MCF 10A (cell line): Measurements from ENCODE around the gene IGF1R. TPM values are rescaled to one million over a fixed set of nuclear protein-coding genes. Genes with fewer than 3 reads are reported as not detected.

Source experiments
- BruUV-seq: library from RNA; stranded (reverse); fragments of 400-500 nt; replicated peaks from 2 replicates; lab custom pipeline; 2021; lab: Mats Ljungman, UMichigan
- CTCF ChIA-PET: fragments of 300-600 bp; sonication (Branson Sonifier 250); formaldehyde crosslinking; extraction: SDS; loops from one replicate; lab custom pipeline; 2021; ENCODE audit warnings: antibody characterized with exemption, inconsistent platforms; lab: Yijun Ruan, JAX
- POLR2A ChIA-PET: fragments of 300-600, 350-650 bp; sonication (Branson Sonifier 250); formaldehyde crosslinking; extraction: SDS; loops from one replicate; lab custom pipeline; 2020; ENCODE audit warnings: antibody characterized with exemption, inconsistent platforms; lab: Yijun Ruan, JAX
- DNase-seq: peaks from one replicate; pipeline ENCODE4 v3.0.0-alpha.2; 2018; ENCODE audit not compliant: unreplicated experiment
- H3K27ac Mint-ChIP-seq: one replicate; pipeline ENCODE4 v1.8.0; 2022; ENCODE audit warnings: mild to moderate bottlenecking, low read depth, mixed read lengths; ENCODE audit not compliant: unreplicated experiment
- H3K27me3 Mint-ChIP-seq: one replicate; pipeline ENCODE4 v1.8.0; 2022; ENCODE audit warnings: mixed read lengths; ENCODE audit not compliant: insufficient read depth, unreplicated experiment
- H3K36me3 Mint-ChIP-seq: one replicate; pipeline ENCODE4 v1.8.0; 2022; ENCODE audit warnings: mild to moderate bottlenecking, moderate library complexity, mixed read lengths; ENCODE audit not compliant: insufficient read depth, unreplicated experiment
- H3K4me1 Mint-ChIP-seq: one replicate; pipeline ENCODE4 v1.8.0; 2022; ENCODE audit warnings: mixed read lengths; ENCODE audit not compliant: insufficient read depth, unreplicated experiment
- H3K4me3 Mint-ChIP-seq: one replicate; pipeline ENCODE4 v1.8.0; 2022; ENCODE audit warnings: mild to moderate bottlenecking, moderate library complexity, mixed read lengths; ENCODE audit not compliant: unreplicated experiment
- H3K9me3 Mint-ChIP-seq: one replicate; pipeline ENCODE4 v1.8.0; 2022; ENCODE audit warnings: mixed read lengths; ENCODE audit not compliant: unreplicated experiment
- intact Hi-C: fragments of 100-400 bp; cut with micrococcal nuclease; formaldehyde crosslinking; loops from 2 replicates; pipeline ENCODE4 v1.14.1; 2022
- total RNA-seq: library from RNA; stranded (reverse); gene quantifications from 2 replicates; pipeline ENCODE4 v1.2.3, GENCODE V29; 2022
- TF ChIP-seq, protein P1 (sequence below): fragments of 200-600 bp; IDR thresholded peaks from one replicate; pipeline ENCODE4 v1.8.0; 2022; ENCODE audit warnings: antibody characterized with exemption, mild to moderate bottlenecking; ENCODE audit not compliant: unreplicated experiment

Gene IGF1R
- total RNA-seq, 1 experiment from 2014 or later = 53.3 TPM

DNA sequence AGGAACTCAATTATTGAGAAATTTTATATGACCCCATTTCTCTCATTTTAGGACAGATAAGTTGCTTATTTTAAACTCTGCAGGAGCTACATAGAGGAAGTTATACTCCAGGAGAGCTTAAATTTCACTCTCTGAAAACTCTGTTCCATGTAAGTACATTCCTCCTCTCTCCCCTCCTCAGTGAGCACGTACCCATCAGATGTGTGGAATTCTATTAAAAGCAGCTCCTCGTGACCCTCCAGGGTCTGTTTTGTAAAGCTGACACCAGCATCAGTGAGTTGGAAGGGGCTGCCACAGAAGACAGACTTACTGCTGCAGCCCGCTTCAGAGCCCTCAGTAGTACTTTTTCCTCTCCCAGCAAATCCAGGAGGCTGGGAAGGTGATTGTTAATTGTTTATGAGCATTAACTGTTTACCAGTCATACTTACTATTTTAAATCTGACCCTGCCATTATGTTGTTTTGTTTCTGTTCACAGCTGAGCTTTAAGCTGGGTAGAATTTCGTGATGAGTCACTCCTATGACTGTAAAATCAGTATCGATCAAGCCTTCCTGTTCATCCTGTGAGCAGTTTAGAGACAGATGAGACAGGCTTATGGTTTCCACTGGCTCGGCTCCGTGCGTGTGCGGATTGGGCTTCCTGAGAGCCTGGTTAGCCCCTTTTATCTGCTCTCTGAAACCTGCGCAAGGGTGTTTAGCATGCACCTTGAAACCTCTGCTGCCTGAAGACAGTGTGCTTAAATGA lies 20.4 kb downstream of the IGF1R start:
- no TSS peak for BruUV-seq
- Mint-ChIP-seq H3K36me3 (peaks cover 5% of the 10 kb centered on the region), H3K4me3 (peak overlapping the region; percentile 17), H3K27me3 (no peaks in the 10 kb centered on the region), H3K27ac (peak overlapping the region; percentile 60), H3K9me3 (no peaks in the 10 kb centered on the region), H3K4me1 (peaks cover 47% of the 10 kb centered on the region)
- TF ChIP-seq, protein P1, sequence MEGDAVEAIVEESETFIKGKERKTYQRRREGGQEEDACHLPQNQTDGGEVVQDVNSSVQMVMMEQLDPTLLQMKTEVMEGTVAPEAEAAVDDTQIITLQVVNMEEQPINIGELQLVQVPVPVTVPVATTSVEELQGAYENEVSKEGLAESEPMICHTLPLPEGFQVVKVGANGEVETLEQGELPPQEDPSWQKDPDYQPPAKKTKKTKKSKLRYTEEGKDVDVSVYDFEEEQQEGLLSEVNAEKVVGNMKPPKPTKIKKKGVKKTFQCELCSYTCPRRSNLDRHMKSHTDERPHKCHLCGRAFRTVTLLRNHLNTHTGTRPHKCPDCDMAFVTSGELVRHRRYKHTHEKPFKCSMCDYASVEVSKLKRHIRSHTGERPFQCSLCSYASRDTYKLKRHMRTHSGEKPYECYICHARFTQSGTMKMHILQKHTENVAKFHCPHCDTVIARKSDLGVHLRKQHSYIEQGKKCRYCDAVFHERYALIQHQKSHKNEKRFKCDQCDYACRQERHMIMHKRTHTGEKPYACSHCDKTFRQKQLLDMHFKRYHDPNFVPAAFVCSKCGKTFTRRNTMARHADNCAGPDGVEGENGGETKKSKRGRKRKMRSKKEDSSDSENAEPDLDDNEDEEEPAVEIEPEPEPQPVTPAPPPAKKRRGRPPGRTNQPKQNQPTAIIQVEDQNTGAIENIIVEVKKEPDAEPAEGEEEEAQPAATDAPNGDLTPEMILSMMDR = no peak
- ChIA-PET CTCF (interaction anchor here (0.7 to 4.4 kb wide), 3 partner anchors 10 to 1766 kb away, joined by 3 to 37 read pairs (median 3); no protein-coding TSS in a partner anchor), POLR2A (interaction anchor here (0.7 to 4.1 kb wide), 10 partner anchors 9 to 235 kb away, joined by 3 to 36 read pairs (median 5); partner anchors contain the start of gene IGF1R)
- intact Hi-C loops = no loop called here
- DNase-seq = peak; percentile 76

DNA sequence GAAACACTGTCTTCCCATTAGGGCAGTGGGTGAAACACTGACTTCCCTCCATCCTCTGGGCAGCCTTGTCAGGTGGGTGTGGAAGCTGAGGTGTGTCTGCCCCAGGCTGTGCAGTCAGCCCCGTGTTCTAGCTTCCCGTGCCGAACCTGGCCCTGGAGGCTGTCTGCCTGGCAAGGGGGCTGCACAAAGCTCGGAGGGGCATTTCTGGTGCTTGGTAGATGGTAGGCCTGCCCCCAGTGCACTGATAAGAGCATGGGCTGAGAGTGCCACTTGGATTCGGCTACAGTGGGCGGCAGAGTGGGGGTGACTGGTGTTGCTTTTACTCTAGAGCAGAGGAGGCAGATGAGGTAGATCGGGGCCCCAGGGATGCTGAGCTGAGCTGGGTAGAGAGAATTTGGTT lies 21.3 kb downstream of the IGF1R start:
- H3K4me3 Mint-ChIP-seq = peak overlapping the region; percentile 17
- H3K36me3 Mint-ChIP-seq = peaks cover 5% of the 10 kb centered on the region
- ChIA-PET CTCF (interaction anchor here (4.4 kb wide), 1 partner anchor 11 kb away, joined by 37 read pairs; no protein-coding TSS in a partner anchor), POLR2A (interaction anchor here (0.9 to 4.1 kb wide), 7 partner anchors 10 to 585 kb away, joined by 3 to 36 read pairs (median 8); no protein-coding TSS in a partner anchor)
- H3K27me3 Mint-ChIP-seq = no peaks in the 10 kb centered on the region
- H3K4me1 Mint-ChIP-seq = peaks cover 47% of the 10 kb centered on the region
- peak overlapping the region; percentile 60 for H3K27ac Mint-ChIP-seq
- DNase-seq = peak; percentile 19
- BruUV-seq = no TSS peak
- intact Hi-C loops = no loop called here
- no peaks in the 10 kb centered on the region for H3K9me3 Mint-ChIP-seq
- TF ChIP-seq, protein P1 = no peak

DNA sequence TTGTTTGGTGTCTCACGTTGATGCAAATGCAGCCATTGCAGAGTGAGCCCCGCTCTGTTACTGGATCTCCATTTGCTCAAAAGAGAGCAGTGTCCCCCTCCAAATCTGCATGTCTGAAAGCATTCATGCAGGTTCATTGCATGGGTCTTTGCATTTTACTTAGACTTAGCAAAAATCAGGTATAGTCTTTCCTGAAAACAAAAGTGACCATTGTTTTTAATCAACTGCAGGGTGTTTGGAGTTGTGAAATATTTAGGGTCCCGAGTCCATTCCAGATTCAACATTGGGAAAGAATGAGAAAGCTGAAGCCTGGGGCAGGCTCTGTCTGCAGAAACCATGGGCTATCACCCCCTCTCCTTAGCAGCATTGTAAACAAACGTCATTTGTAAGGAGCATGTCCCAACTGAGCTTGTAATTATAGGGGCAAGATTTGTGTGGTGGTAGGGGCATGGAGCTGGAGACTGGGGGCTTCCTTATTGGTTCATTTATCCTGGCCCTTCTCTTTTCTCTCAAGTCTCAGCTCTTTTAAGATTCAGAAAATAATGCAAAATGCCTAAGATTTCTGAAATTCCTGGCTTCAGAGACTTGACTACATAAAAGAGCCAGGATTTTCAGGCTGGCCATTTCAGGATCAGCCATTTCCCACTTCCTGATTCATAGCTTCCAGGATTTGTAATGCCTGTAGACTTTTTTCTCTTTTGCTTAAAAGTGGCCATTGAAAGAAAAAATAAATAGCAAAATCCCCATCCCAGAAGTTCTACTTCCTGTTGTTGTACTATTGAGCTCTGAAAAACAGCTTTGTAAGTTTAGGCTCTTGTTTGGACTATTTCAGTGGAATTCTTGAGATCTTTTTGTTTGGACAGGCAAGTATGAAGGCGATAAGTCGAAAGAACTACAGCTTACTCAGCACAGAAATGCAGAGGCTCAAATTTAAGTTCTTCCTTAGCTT lies 23.0 kb downstream of the IGF1R start:
- Mint-ChIP-seq H3K27ac (peak overlapping the region; percentile 13), H3K36me3 (peaks cover 5% of the 10 kb centered on the region), H3K4me1 (peaks cover 46% of the 10 kb centered on the region), H3K9me3 (no peaks in the 10 kb centered on the region), H3K4me3 (no peak overlapping the region), H3K27me3 (no peaks in the 10 kb centered on the region)
- CTCF ChIA-PET = interaction anchor here (0.6 to 4.4 kb wide), 6 partner anchors 12 to 667 kb away, joined by 3 to 37 read pairs (median 4); no protein-coding TSS in a partner anchor
- DNase-seq = peak; percentile 40
- TF ChIP-seq, protein P1 = no peak
- POLR2A ChIA-PET = interaction anchor here (0.7 to 4.1 kb wide), 7 partner anchors 11 to 385 kb away, joined by 3 to 36 read pairs (median 7); no protein-coding TSS in a partner anchor
- no TSS peak for BruUV-seq
- intact Hi-C loops = no loop called here
